HG03565 (cell line): ENCODE results near the gene SUN1.

Experiments
- ATAC-seq: cut with Tn5 transposase; IDR thresholded peaks from one replicate; pipeline ENCODE4 v1.9.1; 2021; ENCODE audit warnings: mild to moderate bottlenecking, moderate library complexity; ENCODE audit not compliant: unreplicated experiment

The SUN1 gene

DNA sequence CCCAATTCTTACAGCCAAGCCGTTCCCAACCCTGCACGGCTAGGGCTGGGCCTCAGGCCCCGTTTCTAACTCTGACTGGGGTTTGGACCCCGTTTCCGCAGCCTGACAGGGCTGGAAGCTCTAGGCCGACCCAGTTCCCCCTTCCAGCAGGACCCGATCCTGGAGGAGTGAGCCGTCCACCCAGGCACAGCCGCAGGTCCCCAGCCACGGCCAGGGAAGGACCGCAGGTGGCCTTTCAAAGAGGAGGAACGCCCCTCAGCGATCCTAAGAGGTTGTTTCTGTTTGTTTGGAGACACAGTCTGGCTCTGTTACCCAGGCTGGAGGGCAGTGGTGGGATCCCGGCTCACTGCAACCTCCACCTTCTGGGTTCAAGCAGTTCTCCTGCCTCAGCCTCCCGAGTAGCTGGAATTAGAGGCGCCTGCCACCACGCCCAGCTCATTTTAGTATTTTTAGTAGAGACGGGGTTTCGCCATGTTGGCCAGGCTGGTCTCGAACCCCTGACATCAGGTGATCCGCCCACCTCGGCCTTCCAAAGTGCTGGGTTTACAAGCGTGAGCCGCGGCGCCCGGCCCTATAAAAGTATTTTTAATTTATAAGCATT is 43.3 kb downstream of the SUN1 start:
- no peak for ATAC-seq

DNA sequence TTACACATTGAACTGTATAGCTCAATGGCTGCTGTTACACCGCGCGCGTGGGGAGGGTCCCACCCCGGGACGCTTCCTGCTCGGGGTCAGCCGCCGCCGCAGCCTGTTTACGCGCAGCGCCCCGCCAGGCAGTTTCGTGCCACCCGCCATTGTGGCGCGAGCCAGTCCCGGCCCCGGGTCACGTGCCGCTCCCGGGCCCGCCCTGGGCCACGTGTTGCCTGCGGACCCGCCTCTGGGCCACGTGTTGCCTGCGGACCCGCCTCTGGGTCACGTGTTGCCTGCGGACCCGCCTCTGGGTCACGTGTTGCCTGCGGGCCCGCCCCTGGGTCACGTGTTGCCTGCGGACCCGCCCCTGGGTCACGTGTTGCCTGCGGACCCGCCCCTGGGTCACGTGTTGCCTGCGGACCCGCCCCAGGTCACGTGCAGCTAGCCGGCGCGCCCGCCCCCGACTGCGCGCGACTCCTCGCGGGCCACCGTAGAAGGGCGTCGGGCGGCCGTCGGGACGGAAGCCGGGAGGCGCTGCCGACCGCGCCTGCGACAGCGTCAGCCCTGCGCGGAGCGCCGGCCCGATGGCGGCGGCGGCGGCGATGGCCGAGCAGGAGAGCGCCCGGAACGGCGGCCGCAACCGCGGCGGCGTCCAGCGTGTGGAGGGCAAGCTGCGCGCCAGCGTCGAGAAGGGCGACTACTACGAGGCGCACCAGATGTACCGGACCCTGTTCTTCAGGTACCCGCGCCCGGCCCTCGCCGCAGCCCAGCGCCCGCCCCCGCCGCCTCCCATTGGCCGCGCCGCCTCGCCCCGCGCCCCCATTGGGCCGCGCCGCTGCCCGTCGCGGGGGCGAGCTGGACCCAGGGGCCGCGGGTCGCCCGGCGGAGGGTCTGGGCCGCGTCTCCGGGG is 44.0 kb downstream of the SUN1 start, which contains the start of gene GET4:
TSS of gene GET4 (plus strand) at position 478 of the 895 bp plus-strand sequence. CDS start at position 570, 92 bp downstream.
- peak; percentile 66 for ATAC-seq

DNA sequence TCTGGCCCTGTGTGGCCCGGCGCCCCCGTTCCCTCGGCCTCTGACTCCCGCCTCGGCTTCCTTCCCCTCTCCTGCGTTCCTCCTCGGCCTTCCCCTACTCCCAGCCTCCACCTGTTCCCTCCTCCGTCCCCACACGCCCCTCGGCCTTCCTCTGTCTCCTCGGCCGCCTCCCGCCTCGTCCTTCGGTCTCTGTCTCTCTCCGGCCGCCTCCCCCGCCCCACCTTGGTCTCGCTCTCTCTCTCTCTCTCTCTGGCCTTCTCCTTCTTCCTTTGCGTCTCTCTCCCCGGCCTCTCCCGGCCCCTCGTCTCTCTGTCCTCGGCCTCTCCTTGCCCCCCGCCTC is 44.7 kb downstream of the SUN1 start:
- peak; percentile 5 for ATAC-seq

DNA sequence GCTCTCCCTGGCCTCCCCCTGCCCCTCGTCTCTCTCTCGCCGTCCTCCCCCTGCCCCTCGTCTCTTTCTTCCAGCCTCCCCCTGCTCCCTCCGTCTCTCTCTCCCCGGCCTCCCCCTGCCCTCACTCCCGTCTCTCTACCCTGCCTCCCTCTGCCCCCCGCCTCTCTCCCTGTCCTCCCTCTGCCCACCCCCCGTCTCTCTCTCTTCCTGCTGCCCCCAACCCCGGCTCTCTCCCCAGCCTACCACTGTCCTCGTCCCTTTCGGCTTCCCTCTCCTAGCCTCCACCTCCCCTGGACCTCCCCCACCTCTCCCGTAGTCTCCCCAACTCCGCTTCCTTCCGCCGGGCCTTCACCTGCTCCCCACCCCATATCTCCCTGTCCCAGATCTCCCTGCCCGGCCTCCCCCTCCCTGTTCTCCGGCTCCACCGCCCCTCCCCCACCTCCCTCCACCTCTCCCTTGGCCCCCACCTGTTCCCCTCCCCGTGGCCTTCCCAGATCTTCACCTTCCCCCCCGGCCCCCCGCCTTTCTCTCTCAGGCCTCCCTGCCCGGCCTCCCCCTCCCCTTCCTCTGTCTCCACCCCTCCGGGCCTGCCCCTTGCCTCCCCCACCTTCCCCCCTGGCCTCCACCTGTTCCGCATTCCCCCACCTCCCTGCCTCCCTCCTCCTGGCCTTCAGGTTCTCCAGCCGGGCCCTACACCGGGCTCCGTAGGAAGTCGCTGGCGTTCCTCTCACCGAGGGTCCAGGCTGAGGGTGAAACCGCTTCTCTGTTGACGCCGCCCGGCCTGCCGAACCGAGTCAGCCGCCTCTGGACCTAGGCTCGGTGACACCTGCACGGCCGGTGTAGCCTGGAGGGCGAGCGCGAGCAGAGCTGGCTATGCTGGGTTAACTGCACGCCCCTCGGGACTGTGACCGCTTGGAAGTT is 45.3 kb downstream of the SUN1 start:
- ATAC-seq = no peak

DNA sequence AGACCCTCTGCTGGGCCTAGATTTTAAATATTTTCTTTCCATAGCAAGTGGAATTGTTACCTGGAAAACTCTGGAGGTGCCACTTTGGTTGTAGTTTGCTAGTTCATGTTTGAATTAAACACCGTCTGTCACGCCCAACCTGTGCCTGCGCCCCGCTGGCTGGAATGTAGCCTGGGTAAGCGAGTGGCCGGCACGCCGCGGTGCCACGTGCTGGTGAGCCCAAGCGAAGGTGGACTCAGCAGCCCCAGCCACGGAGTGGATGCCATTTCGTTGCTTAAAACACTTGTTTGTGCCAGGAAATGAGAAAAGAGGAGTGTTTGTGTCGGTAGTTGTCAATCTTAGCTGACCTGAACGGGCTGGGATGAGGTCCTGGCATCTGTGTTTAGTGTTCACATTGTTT is 46.8 kb downstream of the SUN1 start:
- no peak for ATAC-seq

DNA sequence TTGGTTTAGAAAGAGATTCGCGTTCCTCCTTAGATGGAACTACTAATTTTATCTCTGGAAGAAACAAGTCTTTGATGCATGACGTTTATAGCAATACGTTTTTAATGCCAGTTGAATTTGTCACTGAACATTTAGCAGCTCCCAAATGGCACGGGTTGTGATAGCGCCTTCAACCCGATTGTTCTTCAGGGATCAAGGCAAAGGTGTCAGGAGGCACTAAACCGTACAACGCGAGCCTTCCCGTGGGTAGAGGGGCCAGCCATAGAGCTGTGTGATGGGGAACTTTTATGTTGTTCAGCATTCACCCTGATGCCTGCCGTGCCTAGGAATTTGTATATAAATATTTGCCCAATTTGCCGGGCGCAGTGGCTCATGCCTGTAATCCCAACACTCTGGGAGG is 47.4 kb downstream of the SUN1 start:
- ATAC-seq = no peak

DNA sequence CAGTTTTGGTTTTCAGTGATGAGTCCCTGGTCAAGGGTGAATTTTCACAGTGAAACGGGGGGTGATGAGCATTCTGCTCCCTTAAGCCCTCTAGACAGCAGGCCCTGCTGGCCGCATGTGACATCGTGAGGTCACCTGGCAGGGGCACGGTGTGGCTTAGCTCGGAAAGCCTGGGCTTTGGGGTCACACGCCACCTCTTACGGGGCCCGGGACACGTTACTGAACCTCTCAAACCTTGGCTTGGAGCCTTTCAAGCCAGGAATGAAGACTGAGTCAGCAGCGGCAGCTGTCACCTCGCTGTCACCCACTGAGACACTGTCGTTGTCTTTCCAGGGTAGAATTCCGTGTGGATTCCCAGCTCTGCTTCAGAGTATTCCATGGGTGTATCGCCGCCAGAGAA is 48.2 kb downstream of the SUN1 start:
- ATAC-seq = no peak

DNA sequence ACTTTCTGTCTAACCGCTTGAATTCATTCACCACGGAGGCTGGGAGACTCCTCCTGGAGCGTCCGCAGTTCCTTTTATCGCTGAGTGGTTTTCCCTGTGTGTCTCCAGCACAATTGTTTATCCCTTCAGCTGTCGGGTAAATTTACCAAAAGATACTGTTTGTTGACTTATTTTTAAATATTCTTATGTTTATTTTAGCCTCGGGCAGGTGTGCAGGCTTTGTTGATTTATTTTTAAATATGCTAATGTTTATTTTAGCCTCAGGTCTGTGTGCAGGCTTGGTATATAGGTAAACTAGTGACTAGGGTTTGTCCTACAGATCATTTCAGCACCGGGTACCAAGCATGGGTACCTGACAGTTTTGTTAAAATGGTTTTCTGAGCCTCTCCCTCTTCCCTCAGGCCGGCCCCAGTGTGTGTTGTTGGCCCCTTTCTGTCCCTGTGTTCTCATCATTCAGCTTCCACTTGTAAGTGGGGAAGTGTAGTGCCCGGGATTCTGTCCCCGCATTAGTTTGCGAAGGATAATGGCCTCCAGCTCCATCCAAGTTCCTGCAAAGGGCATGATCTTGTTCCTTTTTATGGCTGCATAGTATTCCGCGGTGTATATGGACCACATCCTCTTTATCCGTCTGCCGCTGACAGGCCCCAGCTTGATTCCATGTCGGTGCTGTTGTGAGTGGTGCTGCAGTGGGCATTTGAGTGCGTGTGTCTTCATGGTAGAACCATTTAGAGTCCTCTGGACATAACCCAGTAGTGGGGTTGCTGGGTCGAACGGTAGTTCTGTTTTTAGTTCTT is 49.4 kb downstream of the SUN1 start:
- no peak for ATAC-seq

DNA sequence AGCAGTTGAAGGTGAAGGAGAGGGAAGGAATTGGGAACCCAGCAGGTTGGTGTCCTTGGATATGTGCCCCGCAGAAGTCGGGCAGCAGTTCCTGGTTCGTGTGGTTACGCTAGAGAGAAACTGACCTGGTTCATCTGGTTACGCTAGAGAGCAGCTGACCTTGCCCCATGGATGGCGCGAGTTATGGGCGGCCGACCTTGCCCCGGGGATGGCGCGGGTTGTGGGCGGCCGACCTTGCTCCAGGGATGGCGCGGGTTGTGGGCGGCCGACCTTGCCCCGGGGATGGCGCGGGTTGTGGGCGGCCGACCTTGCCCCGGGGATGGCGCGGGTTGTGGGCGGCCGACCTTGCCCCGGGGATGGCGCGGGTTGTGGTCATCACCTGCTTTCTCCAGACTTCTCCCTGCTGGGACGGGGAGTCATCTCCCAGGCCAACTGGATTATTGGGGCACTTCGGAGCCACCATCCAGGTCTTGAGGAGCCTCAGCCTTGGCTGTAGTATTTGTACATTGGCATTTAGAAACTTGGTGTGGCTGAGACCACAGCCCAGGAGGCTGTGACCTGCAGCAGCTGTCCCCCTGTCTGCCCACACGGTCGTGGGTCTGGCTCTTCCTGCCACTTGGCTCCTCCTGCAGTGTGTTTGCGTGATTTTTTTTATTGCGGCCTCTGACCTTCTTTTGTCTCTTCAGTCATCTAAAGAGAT is 50.2 kb downstream of the SUN1 start:
- no peak for ATAC-seq

DNA sequence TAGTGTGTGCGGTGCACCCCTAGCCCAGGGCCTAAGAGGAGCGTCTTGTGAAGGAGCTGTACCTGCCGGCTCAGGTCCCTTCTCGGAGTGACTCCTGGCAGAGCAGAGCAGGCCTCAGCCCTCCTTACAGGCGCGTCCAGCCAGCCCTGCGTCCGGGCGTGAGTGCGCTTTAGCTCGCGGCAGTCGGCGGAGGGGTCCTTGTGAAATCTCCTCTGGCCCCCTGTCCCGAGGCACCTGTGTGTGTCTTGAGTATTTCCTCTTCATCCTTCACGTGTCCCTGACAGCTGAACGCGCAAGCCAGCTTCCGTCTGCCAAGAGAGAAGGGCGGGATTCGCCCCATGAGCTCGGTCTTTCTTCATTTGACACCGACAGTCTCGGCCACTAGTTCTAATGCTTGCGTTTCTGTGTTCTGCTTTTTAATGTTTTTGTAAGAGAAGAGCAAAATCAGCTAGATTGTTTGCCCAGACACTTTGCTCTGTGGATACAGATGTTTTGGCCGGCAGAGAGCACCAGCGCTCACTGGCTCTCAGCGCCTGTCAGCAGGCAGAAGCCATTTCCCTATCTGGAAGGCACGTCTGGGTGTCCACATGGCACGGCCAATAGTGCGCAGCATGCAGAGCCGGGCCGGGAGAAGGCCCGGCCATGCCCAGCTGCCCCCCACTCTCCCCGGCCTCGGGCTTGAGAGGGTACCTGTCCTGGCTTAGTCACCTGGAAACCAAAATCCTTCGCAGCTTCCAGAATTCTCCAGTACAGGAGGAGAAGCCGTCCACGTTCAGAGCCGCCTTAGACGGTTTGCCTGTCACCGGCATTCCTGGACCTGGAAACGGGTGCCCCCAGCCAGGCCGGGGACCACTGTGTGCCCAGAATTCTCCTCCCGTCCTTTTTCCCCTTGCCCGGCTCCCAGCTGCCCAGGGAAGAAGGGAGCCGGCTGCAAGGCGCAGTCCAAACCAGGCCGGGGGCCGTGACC is 51.1 kb downstream of the SUN1 start:
- ATAC-seq = no peak

DNA sequence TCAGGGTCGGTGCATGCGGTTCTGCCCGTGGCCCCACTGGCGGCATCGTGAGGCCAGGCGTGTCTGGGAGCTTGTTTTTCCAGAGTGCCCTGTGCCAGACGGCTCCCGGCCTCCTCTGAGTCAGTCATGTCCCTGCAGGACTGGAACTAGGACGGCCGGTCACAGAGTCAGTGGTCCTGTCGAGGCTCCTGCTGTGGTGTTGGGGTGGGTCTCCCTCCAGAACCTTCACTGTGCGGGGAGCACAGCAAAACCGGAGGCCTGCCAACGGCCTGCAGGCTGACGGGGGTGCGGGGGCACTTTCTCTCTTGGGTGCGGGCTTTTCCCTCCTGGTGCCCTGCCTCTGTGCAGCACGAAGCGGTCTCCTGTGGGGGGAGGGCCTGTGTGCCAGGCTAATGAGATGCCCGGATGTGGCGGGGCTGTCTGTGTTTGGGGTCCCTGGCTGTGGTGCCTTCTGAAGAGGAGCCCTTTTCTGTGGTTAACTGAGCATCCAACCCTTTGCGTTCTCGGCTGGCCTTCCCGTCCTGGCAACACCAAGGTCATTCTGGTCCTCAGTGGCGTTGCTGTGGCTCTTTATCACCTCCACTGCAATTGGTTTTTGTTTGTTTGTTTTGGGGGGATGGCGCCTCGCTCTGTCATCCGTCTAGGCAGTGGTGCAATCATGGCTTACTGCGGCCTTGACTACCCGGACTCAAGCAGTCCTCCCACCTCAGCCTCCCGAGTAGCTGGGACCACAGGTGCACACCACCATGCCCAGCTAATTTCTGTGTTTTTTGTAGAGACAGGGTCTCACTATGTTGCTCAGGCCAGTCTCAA is 52.1 kb downstream of the SUN1 start:
- no peak for ATAC-seq

DNA sequence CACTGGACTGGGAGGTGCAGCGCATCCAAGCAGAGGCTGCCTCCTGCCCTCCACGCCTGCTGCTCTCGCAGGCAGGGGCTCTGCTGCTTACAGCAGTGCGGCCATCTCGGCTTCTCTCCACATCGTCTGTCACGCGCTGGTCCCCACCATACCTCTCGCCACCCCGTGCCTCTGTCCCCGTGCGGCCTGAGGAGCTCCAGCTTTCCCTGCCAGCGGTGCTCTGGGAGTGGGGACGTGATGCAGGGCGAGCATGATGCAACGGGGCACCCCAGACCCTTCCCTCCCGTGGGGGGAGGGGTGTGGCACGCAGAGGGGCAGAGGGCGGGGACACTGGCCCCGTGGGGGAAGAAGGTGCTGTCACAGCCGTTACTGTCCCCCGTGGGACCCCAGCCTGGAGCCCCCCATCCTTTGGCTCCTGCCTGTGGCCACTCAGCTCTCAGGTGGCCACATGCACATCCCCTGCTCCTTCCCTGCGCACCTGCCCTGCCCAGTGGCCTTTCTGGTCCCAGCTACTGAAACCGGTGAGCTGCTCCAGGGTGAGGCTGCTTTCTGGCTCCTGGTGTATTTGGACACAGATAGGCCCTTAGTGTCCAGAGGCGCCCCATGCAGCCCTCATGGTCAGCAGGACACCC is 53.1 kb downstream of the SUN1 start:
- no peak for ATAC-seq

DNA sequence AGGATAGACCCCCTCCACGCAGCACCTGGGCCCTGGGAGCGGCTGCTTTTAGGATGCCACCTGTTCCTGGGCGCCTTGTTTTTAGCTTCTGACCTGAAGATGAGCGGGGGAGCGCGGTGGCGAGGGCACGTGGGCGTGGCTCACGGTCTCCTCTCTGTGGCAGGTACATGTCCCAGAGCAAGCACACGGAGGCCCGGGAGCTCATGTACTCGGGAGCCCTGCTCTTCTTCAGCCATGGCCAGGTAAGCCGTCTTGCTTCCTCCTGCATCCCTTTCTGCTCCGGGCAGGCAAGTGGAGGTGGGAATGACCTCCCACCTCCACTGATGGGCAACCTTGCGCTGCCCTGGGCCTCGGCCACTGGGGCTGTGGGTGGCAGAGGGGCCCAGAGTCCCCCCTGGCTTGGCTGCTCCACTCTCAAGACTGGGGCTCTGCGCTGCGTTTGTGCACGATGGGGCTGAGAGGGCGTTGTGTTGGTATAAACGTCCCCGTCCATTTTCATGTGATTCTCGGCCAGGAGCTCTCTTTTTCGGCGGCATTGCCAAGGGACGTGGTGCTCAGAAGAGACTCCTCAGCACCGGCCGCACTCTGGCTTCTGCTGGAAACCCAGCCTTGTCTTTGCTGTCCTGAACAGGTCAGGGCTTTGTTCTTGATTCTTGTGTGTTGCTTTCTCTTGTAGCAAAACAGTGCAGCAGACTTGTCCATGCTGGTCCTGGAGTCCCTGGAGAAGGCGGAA is 53.8 kb downstream of the SUN1 start:
- no peak for ATAC-seq

DNA sequence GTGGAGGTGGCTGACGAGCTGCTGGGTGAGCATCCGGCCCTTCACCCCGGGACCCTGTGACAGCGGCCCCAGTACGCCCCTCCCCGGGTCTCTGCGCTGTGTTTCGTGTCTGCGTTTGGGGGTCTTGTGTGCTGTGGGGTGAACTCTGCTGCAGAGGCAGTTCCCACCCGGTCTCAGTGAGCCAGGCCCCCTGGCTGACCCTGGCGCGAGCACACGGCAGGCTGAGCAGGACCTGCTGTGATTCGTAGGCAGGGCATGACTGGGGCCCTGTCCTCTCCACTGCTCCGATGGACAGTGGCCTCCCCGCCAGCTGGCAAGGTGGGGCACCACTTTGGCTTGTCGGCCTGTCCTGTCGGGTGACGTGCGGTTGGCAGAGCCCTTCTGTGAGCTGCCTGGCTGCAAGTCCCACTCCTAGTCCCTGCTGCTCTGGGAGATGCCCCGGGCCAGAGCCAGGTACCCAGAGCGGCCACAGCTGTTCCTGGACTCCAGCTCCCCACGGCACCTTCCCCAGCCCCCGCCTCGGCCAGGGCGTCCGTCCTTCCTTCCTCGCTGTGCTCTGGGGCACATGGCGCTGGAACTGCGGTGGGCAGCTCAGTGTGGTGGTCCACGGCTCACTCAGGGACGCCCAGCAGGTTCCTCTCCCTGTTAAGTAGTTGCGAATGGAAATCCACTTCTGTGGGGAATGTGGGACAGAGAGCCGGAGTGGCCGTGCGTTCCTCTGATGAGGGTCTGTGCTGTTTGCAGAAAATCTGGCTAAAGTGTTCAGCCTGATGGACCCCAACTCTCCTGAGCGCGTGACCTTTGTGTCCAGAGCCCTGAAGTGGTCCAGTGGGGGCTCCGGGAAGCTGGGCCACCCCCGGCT is 54.6 kb downstream of the SUN1 start:
- ATAC-seq = no peak

DNA sequence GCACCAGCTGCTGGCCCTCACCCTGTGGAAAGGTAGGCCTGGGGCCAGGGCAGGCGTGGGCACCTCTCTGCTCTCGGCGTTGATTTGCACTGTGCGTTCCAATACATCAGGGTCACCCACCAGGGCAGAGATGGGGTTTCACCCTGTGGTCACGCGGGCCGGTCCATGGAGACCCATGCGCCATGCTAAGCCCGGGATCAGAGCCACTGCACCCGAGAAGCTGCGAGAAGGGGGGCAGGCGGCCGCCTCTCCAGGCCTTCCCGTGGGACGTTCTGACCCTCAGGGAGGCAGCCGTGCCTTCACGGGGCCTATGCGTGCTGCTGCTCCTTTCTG is 55.2 kb downstream of the SUN1 start:
- no peak for ATAC-seq
